HG02884 (cell line): ENCODE results near the gene TP53.

ENCODE experiments used
- ATAC-seq: cut with Tn5 transposase; IDR thresholded peaks from one replicate; pipeline ENCODE4 v1.9.1; 2021; ENCODE audit warnings: mild to moderate bottlenecking, moderate library complexity; ENCODE audit not compliant: unreplicated experiment

The TP53 gene

DNA sequence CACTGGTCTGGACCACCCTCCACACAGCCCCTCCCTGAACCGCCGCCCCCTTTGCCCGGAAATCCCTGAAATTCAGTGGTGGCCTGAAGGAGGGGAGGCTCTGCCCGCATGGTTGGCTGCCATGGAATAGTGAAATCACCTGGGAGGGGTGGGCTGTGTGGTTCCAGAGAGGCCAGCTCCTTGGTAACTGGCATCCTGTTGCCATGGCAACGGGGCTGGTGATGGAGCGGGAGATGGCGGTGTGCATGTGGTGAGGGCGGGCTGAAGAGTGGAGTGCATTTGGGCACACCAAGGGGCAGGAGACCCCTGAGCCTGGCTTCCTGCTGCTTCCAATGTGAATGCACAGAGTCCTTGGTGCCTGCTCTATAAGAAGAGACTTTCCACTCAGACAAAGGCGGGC is 20.2 kb upstream of the TP53 start:
- no peak for ATAC-seq

GRCh38 chr17:7706631-7707354 is 19.5 kb upstream of the TP53 start:
- ATAC-seq: no peak

DNA sequence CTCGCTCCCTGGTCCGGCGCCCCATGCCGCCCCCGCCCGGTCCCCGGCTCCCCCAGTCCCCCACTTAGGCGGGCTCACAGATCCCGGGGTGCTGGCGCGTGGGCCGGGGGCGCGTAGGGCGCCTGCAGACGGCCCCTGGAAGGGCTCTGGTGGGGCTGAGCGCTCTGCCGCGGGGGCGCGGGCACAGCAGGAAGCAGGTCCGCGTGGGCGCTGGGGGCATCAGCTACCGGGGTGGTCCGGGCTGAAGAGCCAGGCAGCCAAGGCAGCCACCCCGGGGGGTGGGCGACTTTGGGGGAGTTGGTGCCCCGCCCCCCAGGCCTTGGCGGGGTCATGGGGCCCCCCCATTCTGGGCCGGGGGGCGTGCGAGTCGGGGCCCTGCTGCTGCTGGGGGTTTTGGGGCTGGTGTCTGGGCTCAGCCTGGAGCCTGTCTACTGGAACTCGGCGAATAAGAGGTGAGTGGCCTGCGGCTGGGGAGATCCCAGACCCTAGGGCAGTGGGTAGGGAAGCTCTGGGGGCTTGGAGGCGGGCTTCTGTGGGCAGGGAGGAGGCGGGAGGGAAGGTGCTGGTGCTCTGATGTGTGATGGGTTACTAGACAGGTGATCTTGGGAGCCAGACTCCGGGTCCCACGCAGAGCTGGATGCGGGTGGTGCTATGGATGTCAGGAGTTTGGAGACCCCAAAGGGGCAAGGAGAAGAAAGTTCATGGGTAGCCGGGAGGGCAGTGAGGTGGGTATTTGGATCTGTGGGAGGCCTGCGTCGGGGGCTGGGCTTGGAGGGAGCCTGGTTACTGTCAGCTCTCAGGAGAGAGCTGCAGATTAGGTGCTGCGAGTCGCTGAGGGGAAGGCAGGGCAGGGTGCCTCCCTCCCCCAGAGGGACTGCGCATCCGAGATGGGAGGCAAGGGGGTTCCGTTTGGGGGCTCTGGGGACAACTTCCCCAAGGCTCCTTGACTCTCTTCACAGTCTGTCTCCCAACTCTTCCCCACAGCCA is 18.3 kb upstream of the TP53 start:
- no peak for ATAC-seq

DNA sequence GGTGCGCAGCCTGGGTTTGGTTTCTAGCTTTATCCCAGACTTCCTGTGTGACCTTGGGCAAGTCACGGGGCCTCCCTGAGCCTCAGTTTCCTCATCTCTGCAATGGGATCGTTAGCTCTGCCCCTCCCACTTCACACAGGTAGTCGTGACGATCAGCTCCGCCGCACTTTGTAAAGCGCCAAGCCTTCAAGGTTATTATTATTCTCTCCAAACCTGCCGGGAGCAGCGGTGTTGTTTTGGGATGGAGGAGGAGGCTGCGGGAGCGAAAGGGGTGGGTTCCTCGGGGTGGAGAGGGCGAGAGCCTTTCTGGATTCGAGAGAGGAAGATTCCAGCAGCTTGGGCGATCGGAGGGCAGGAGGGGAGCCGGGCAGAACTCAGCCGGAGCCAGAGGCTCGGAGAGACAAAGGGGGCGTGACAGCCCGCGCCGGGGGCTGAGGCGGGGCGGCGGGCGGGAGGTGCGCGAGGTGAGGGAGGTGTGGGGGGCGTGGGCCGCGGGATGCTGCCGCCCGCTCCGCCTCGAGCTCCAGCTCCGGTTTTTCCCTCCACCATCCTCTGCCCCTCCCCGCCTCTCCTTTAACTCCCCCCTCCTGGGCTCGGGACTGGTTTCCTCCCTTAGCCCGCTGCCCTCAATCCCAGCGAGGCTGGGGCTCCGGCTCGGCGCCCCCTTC is 17.4 kb upstream of the TP53 start, which contains the start of gene EFNB3:
TSS of gene EFNB3 (plus strand) at position 602 of the 668 bp plus-strand sequence. CDS start 397 bp downstream, outside the sequence.
- no peak for ATAC-seq

DNA sequence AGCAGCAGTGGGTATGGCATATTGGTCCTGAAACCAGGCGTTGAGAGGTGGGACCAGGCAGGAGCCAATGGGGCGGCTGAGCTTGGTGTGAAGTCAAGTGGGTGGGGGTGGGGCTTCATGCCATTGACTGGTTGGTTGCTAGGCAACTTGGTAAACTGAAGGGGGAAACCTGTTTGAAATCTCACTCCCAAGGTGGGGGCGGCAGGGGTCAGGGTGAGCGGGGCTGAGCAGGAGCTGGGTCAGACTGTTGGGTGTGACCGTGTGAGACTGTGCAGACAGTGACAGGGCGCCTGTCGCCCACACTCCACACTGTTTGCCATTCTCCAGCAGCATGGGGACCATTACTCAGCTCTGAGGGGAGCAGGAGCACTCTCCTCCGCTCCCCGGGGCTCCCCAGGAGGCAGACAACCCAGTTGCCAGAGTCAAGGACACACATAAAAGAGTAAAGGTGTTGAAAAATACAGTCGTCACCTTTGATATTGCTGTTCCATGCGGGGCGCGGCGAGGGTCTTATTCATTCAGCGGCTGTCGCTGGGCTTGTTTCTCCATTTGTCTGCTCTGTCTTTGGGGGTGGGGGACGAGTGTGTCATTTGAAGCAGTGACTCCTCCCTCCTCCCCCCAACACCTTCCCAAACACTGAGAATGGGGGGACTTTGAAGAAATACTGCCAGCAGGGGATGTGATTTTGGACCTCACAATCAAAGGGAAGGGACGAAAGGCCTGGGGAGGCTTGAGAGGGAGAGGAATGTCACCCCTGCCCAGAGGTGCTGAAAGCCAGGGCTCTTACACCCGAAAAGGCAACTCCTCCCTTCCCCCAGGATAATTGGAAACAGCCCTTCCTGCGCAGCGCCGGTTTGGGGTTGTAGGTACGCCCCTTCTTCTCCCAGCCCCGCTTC is 16.5 kb upstream of the TP53 start:
- no peak for ATAC-seq

- no peak for ATAC-seq
Observed at GRCh38 chr17:7702776-7703175, 15.5 kb upstream of the TP53 start.

DNA sequence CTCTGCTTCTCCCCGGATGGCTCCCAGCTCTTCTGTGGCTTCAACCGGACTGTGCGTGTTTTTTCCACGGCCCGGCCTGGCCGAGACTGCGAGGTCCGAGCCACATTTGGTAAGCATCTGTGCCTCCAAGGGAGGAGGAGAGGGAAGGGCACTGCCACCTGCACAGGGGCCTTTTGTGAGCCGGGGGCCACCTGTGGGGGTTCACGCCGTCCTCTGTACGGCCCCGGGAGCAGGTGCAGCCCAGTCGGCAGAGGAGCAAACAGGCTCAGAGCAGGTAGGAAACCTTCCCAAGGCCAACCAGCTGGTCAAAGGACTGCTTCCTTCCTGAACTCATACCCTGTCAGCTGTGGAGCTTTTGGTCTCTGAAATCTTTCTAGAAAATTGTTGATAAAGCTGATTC is 14.4 kb upstream of the TP53 start:
- ATAC-seq: no peak

DNA sequence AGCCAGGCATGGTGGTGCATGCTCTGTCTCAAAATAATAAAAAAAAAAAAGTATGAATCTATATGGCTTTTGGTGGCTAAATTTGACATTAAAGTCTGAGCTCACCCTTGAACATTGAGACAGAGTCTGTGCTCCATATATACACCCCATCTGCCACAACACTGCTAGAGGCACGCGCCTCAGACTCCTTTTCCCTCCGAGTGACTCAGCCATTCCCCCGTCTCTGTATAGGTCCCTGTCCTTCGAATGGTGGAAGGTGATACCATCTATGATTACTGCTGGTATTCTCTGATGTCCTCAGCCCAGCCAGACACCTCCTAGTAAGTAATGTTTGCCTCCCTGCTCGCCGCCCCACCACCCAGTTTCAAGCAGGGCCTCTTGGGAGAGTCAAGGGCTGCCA is 13.2 kb upstream of the TP53 start:
- no peak for ATAC-seq

GRCh38 chr17:7697828-7698588 is 10.7 kb upstream of the TP53 start:
- ATAC-seq: no peak

GRCh38 chr17:7695586-7695985 is 8.3 kb upstream of the TP53 start:
- ATAC-seq: no peak

DNA sequence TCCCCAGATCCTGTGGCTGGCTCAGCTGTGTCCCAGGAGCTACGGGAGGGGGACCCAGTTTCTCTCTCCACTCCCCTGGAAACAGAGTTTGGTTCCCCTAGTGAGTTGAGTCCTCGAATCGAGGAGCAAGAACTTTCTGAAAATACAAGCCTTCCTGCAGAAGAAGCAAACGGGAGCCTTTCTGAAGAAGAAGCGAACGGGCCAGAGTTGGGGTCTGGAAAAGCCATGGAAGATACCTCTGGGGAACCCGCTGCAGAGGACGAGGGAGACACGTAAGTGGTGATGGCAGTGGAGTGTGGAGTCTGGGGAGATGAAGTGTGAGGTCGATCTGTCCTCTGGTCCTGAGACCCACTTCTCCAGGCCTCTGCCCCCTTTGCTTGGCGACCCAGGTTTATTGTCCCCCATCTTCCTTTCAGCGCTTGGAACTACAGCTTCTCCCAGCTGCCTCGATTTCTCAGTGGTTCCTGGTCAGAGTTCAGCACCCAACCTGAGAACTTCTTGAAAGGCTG is 1.6 kb upstream of the TP53 start:
- no peak for ATAC-seq

- peak; percentile 56 for ATAC-seq
Observed at GRCh38 chr17:7687908-7688807, 868 bp upstream of the TP53 start, which contains the start of gene WRAP53. Gene WRAP53, plus strand, starts transcription at chr17:7688477. Its CDS starts 172 bp downstream, at chr17:7688649.

GRCh38 chr17:7686222-7687071 is 843 bp downstream of the TP53 start:
- peak; percentile 31 for ATAC-seq

DNA sequence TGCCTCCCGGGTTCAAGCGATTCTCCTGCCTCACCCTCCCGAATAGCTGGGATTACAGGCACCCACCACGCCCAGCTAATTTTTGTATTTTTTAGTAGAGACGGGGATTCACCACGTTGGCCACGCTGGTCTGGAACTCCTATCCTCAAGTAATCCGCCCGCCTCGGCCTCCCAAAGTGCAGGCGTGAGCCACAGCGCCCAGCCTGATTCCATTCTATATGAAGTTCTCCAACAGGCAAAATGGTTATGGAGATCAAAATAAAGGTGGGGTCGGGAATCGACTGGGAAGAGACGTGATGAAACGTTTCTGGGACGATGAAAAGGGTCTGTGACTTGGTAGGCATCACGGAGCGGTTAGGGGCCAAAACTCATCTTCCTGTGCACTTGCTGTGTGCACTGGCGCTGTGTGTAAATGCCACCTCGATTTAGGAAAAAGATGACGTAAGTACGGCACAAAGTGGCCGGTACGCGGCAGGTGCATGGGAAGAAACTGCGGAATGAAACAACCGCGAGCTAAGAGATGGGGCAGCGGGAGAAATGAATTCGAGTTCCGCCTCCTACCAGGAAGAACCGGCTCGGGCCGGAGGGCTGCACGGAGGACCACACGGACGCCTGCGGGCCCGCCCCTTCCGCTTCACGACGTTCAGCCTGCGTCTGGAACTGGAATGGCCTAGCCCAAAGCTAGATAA is 1.6 kb downstream of the TP53 start:
- peak; percentile 44 for ATAC-seq

DNA sequence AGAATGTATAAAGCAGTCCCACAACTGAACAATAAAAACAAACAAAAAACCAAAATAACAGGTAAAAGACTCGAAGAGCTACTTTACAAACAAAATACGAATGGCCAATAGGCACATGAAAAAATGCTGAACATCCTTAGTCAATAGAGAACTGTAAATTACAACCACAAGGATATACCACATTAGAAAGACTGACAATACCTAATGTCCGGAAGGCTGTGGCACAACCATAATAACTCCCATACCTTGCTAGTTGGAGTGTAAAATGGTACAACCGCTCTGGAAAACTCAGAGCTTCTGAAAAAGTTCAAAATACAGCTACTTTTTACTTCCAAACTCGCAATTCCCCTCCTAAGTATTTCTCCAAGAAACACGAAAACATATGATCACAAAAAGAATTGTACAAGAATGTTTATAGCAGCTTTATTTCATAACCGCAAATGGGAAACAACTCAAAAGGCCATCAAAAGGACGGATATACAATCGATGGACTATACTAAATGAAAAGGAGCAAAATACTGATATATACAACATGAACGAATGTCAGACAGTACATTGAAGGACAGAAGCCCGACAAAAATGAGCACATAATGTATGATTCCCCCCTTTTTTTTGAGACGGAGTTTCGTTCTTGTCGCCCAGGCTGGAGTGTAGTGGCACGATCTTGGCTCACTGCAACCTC is 2.3 kb downstream of the TP53 start:
- ATAC-seq: no peak

GRCh38 chr17:7677388-7678067 is 9.8 kb downstream of the TP53 start:
- ATAC-seq: no peak
